ENCODE results near the gene TMEM167B.

The TMEM167B gene

GRCh38 chr1:109056064-109056463 is 34.5 kb upstream of the TMEM167B start:
- no peak overlapping the region for H3K4me2 ChIP-seq
- no peak overlapping the region for H3K27ac ChIP-seq
- no peak overlapping the region for H3K4me3 ChIP-seq
- H3K4me1 ChIP-seq: no peaks in the 10 kb centered on the region
- no peak for TF ChIP-seq Cebpa-rat (IDR thresholded peaks at IDR 0.05)
- H3K9me3 ChIP-seq: peaks cover 13% of the 10 kb centered on the region; the same call in 1 of the 2 replicates
- H3K27me3 ChIP-seq: no peaks in the 10 kb centered on the region
- no peak overlapping the region for H3K9ac ChIP-seq
- H3K36me3 ChIP-seq: no peaks in the 10 kb centered on the region
- H4K20me1 ChIP-seq: no peaks in the 10 kb centered on the region

- Histone ChIP-seq H3K4me1 (no peaks in the 10 kb centered on the region), H3K27me3 (no peaks in the 10 kb centered on the region), H4K20me1 (no peaks in the 10 kb centered on the region), H3K4me3 (no peak overlapping the region), H3K36me3 (peaks cover 16% of the 10 kb centered on the region), H3K4me2 (no peak overlapping the region), H3K9ac (no peak overlapping the region), H3K27ac (no peak overlapping the region), H3K9me3 (no peaks in the 10 kb centered on the region)
- no peak for TF ChIP-seq Cebpa-rat (IDR thresholded peaks at IDR 0.05)
Observed at GRCh38 chr1:109059026-109059425, 31.5 kb upstream of the TMEM167B start.

GRCh38 chr1:109060707-109061106 is 29.9 kb upstream of the TMEM167B start:
- H3K36me3 ChIP-seq: peaks cover 29% of the 10 kb centered on the region
- H3K9me3 ChIP-seq: no peaks in the 10 kb centered on the region
- no peaks in the 10 kb centered on the region for H3K4me1 ChIP-seq
- no peak overlapping the region for H3K4me3 ChIP-seq
- H3K9ac ChIP-seq: no peak overlapping the region
- no peaks in the 10 kb centered on the region for H3K27me3 ChIP-seq
- TF ChIP-seq Cebpa-rat (IDR thresholded peaks at IDR 0.05): no peak
- H3K4me2 ChIP-seq: no peak overlapping the region
- H3K27ac ChIP-seq: no peak overlapping the region
- H4K20me1 ChIP-seq: no peaks in the 10 kb centered on the region

- H3K4me1 ChIP-seq: no peaks in the 10 kb centered on the region
- H3K36me3 ChIP-seq: peaks cover 34% of the 10 kb centered on the region
- H3K27ac ChIP-seq: no peak overlapping the region
- no peak overlapping the region for H3K4me3 ChIP-seq
- H3K9ac ChIP-seq: no peak overlapping the region
- no peaks in the 10 kb centered on the region for H3K9me3 ChIP-seq
- no peak for TF ChIP-seq Cebpa-rat (IDR thresholded peaks at IDR 0.05)
- no peaks in the 10 kb centered on the region for H3K27me3 ChIP-seq
- H3K4me2 ChIP-seq: no peak overlapping the region
- H4K20me1 ChIP-seq: no peaks in the 10 kb centered on the region
Observed at GRCh38 chr1:109061183-109061582, 29.4 kb upstream of the TMEM167B start.

- no peak for TF ChIP-seq Cebpa-rat (IDR thresholded peaks at IDR 0.05)
- H3K27ac ChIP-seq: no peak overlapping the region
- 0 out of 2 replicates have a peak, but pooled peaks cover 2% of the 10 kb centered on the region for H4K20me1 ChIP-seq
- no peak overlapping the region for H3K4me3 ChIP-seq
- H3K27me3 ChIP-seq: no peaks in the 10 kb centered on the region
- H3K4me2 ChIP-seq: no peak overlapping the region
- H3K9me3 ChIP-seq: no peaks in the 10 kb centered on the region
- no peak overlapping the region for H3K9ac ChIP-seq
- peaks cover 65% of the 10 kb centered on the region for H3K36me3 ChIP-seq
- H3K4me1 ChIP-seq: no peaks in the 10 kb centered on the region
Observed at GRCh38 chr1:109065137-109065536, 25.4 kb upstream of the TMEM167B start.

GRCh38 chr1:109067883-109068282 is 22.7 kb upstream of the TMEM167B start:
- H3K27ac ChIP-seq: no peak overlapping the region
- no peak overlapping the region for H3K9ac ChIP-seq
- H3K4me2 ChIP-seq: no peak overlapping the region
- no peak for TF ChIP-seq Cebpa-rat (IDR thresholded peaks at IDR 0.05)
- H3K4me3 ChIP-seq: no peak overlapping the region
- 0 out of 2 replicates have a peak, but pooled peaks cover 10% of the 10 kb centered on the region for H4K20me1 ChIP-seq
- H3K27me3 ChIP-seq: no peaks in the 10 kb centered on the region
- no peaks in the 10 kb centered on the region for H3K4me1 ChIP-seq
- no peaks in the 10 kb centered on the region for H3K9me3 ChIP-seq
- peaks cover 80% of the 10 kb centered on the region for H3K36me3 ChIP-seq

GRCh38 chr1:109069294-109069693 is 21.3 kb upstream of the TMEM167B start:
- H3K4me2 ChIP-seq: no peak overlapping the region
- TF ChIP-seq Cebpa-rat (IDR thresholded peaks at IDR 0.05): no peak
- no peak overlapping the region for H3K4me3 ChIP-seq
- H4K20me1 ChIP-seq: 0 out of 2 replicates have a peak, but pooled peaks cover 10% of the 10 kb centered on the region
- peaks cover 5% of the 10 kb centered on the region for H3K9me3 ChIP-seq
- H3K4me1 ChIP-seq: no peaks in the 10 kb centered on the region
- no peak overlapping the region for H3K27ac ChIP-seq
- no peaks in the 10 kb centered on the region for H3K27me3 ChIP-seq
- H3K36me3 ChIP-seq: peaks cover 77% of the 10 kb centered on the region
- no peak overlapping the region for H3K9ac ChIP-seq

GRCh38 chr1:109075531-109076490 is 14.8 kb upstream of the TMEM167B start, which contains the start of gene TAF13:
Gene TAF13 (minus strand): TSS chr1:109076003. CDS start chr1:109075947, 56 bp downstream.
- 0 out of 2 replicates have a peak, but pooled peaks cover 2% of the 10 kb centered on the region for H4K20me1 ChIP-seq
- no peak for TF ChIP-seq Cebpa-rat (IDR thresholded peaks at IDR 0.05)

GRCh38 chr1:109078317-109078716 is 12.2 kb upstream of the TMEM167B start:
- H3K9ac ChIP-seq: no peak overlapping the region
- H3K9me3 ChIP-seq: peaks cover 5% of the 10 kb centered on the region
- no peaks in the 10 kb centered on the region for H4K20me1 ChIP-seq
- no peak overlapping the region for H3K4me2 ChIP-seq
- no peak overlapping the region for H3K27ac ChIP-seq
- H3K36me3 ChIP-seq: peaks cover 7% of the 10 kb centered on the region
- H3K27me3 ChIP-seq: no peaks in the 10 kb centered on the region
- peaks cover 19% of the 10 kb centered on the region for H3K4me1 ChIP-seq
- no peak overlapping the region for H3K4me3 ChIP-seq
- no peak for TF ChIP-seq Cebpa-rat (IDR thresholded peaks at IDR 0.05)

More at GRCh38 chr1:109075531-109076490, 14.8 kb upstream of the TMEM167B start, which contains the start of gene TAF13:
- H3K9ac ChIP-seq: peak within 1 kb of the TSS; percentile 86
- H3K4me3 ChIP-seq: peak within 1 kb of the TSS; percentile 72
- peak within 1 kb of the TSS; percentile 81 for H3K4me2 ChIP-seq
- no peaks in the 10 kb centered on the region for H3K27me3 ChIP-seq
- peak within 1 kb of the TSS; percentile 95 for H3K27ac ChIP-seq
- peaks cover 24% of the 10 kb centered on the region for H3K36me3 ChIP-seq
- H3K4me1 ChIP-seq: peaks cover 19% of the 10 kb centered on the region
- peaks cover 5% of the 10 kb centered on the region for H3K9me3 ChIP-seq

GRCh38 chr1:109079240-109079622 is 11.3 kb upstream of the TMEM167B start:
- H3K27ac ChIP-seq: no peak overlapping the region
- H3K9ac ChIP-seq: no peak overlapping the region

More at GRCh38 chr1:109079240-109079622, 11.3 kb upstream of the TMEM167B start:
- H3K4me2 ChIP-seq: no peak overlapping the region
- no peak for TF ChIP-seq Cebpa-rat (IDR thresholded peaks at IDR 0.05)
- peaks cover 19% of the 10 kb centered on the region for H3K4me1 ChIP-seq
- H3K9me3 ChIP-seq: no peaks in the 10 kb centered on the region
- no peaks in the 10 kb centered on the region for H4K20me1 ChIP-seq
- H3K4me3 ChIP-seq: no peak overlapping the region
- no peaks in the 10 kb centered on the region for H3K27me3 ChIP-seq
- no peaks in the 10 kb centered on the region for H3K36me3 ChIP-seq

Data from BLaER1 (cell line).